Fibroblast of lung (primary cell): ENCODE data around the gene KCNH1. TPM values are rescaled to one million over a fixed set of nuclear protein-coding genes. Genes with fewer than 3 reads are reported as not detected.

Experiments
- DNase-seq, 2 donors: peaks; one replicate each; pipeline versions ENCODE4 v3.0.0 to v3.0.0-alpha.2; 2010; ENCODE audit warnings: low read depth in 2 of 2
- H2AFZ ChIP-seq: 2 replicates; pipeline ENCODE4 v1.5.1; 2012; ENCODE audit warnings: low read length, control low read depth, inconsistent platforms
- H3K27ac ChIP-seq: 2 replicates; pipeline ENCODE4 v1.5.1; 2011; ENCODE audit warnings: low read length, control low read depth; ENCODE audit not compliant: insufficient read depth
- H3K27me3 ChIP-seq: 2 replicates; pipeline ENCODE4 v1.5.1; 2011; ENCODE audit warnings: mild to moderate bottlenecking, low read length; ENCODE audit not compliant: control insufficient read depth, insufficient read depth
- H3K36me3 ChIP-seq: 2 replicates; pipeline ENCODE4 v1.5.1; 2011; ENCODE audit warnings: low read length; ENCODE audit not compliant: control insufficient read depth, insufficient read depth
- H3K4me1 ChIP-seq: 2 replicates; pipeline ENCODE4 v1.5.1; 2011; ENCODE audit warnings: low read length; ENCODE audit not compliant: control insufficient read depth, insufficient read depth; ENCODE audit errors: extremely low read depth
- H3K4me2 ChIP-seq: 2 replicates; pipeline ENCODE4 v1.5.1; 2011; ENCODE audit warnings: low read length, control low read depth; ENCODE audit not compliant: insufficient read depth; ENCODE audit errors: extremely low read depth
- H3K4me3 ChIP-seq, 4 experiments: fragments of 200-600 bp in 1 of 4; sonication (generic) in 1 of 4; replicated peaks in 1 of 4; 2 replicates each; pipeline ENCODE4 v1.5.1; 2011 to 2016; ENCODE audit warnings: low read length in 4 of 4, low read depth in 3 of 4, mild to moderate bottlenecking in 3 of 4, control low read depth in 2 of 4, inconsistent platforms in 1 of 4, mixed read lengths in 1 of 4; ENCODE audit not compliant: insufficient read depth in 1 of 4; ENCODE audit errors: control extremely low read depth in 1 of 4
- H3K79me2 ChIP-seq: 2 replicates; pipeline ENCODE4 v1.5.1; 2012; ENCODE audit warnings: mild to moderate bottlenecking, low read length, inconsistent platforms; ENCODE audit not compliant: control insufficient read depth, insufficient read depth
- H3K9ac ChIP-seq: 2 replicates; pipeline ENCODE4 v1.5.1; 2011; ENCODE audit warnings: mild to moderate bottlenecking, low read length, control low read depth; ENCODE audit not compliant: insufficient read depth
- H3K9me3 ChIP-seq: 2 replicates; pipeline ENCODE4 v1.5.1; 2012; ENCODE audit warnings: low read depth, low read length; ENCODE audit not compliant: control insufficient read depth, insufficient read depth
- H4K20me1 ChIP-seq: 2 replicates; pipeline ENCODE4 v1.5.1; 2011; ENCODE audit warnings: low read length; ENCODE audit not compliant: control insufficient read depth, insufficient read depth; ENCODE audit errors: extremely low read depth
- CTCF ChIP-seq, 2 donors: IDR thresholded peaks in 1 of 2; conservative IDR thresholded peaks in 1 of 2; 1 replicate in 1 of 2; 2 replicates in 1 of 2; pipeline ENCODE4 v1.5.1; 2011 to 2012; ENCODE audit warnings: low read length in 2 of 2, control low read depth in 1 of 2, inconsistent platforms in 1 of 2, low read depth in 1 of 2, mild to moderate bottlenecking in 1 of 2
- EZH2 ChIP-seq: IDR thresholded peaks from 2 replicates; pipeline ENCODE4 v1.5.1; 2012; ENCODE audit warnings: low read length, control low read depth, mild to moderate bottlenecking; ENCODE audit errors: missing control alignments
- polyA plus RNA-seq, 2 donors: library from polyadenylated mRNA; depleted of rRNA in 1 of 2; stranded (reverse) in 1 of 2; unstranded in 1 of 2; fragments of >200 nt; gene quantifications; 2 replicates each; pipeline ENCODE4 v1.2.1, GENCODE V29; 2011 to 2012; ENCODE audit warnings: missing spikeins in 1 of 2
- total RNA-seq: library from RNA; depleted of rRNA; stranded (reverse); fragments of >200 nt; gene quantifications from 2 replicates; pipeline ENCODE4 v1.2.1, GENCODE V29; 2014

KCNH1 gene
- total and polyA plus RNA-seq, 2 donors (not counting 1 experiment from before 2014, with no cell fraction given): 0.17 to 1.5 TPM

DNA sequence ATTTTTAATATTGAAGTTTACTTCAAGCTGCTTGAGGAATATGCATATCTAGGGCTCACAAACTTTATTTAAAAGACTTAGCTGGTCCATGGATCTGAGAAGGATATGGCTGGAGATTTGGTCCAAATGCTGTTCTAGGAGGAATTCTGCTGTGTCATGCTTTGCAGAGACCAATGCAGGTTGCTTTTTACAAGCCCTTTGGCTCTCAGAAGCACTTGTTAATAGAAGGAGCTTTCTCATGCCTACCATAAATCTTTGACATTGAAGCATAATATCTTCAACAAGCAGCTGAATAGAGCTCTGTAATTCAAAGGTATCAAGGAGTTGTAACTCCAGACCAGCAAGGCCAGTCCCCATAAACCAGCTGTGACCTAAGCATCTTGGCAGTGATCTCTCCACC is 506.2 kb downstream of the KCNH1 start:
- Histone ChIP-seq H3K4me2 (no peak overlapping the region), H3K27ac (no peak overlapping the region), H3K9ac (no peak overlapping the region), H2AFZ (no peak overlapping the region), H3K79me2 (no peaks in the 10 kb centered on the region), H4K20me1 (no peaks in the 10 kb centered on the region), H3K27me3 (no peaks in the 10 kb centered on the region), H3K9me3 (no peaks in the 10 kb centered on the region), H3K4me1 (no peaks in the 10 kb centered on the region), H3K4me3 (no peak overlapping the region), H3K36me3 (no peaks in the 10 kb centered on the region)
- DNase-seq: peak in 1 of 2 donors; percentile 8
- no peak for TF ChIP-seq EZH2
- no peak for TF ChIP-seq CTCF (conservative IDR thresholded peaks at IDR 0.05 in 1 of 2, IDR thresholded peaks at IDR 0.05 in 1 of 2; ENCODE audit: low read depth in 1 of 2, low read length in 2 of 2)

Other genes starting within 250 kb of the KCNH1 start
- 17.5 and 24.9 TPM in 2 replicates for gene RCOR3, start 125.2 kb upstream of the KCNH1 start, total RNA-seq
- 28.0 and 38.1 TPM in 2 replicates for gene RCOR3, start 125.2 kb upstream of the KCNH1 start, polyA plus RNA-seq
- gene TRAF5, start 192.7 kb upstream of the KCNH1 start, total RNA-seq: 12.1 and 13.5 TPM in 2 replicates
- 8.6 and 20.9 TPM in 2 replicates for gene TRAF5, start 192.7 kb upstream of the KCNH1 start, polyA plus RNA-seq